Measurements from ENCODE around the gene CLASP1.

Gene CLASP1

GRCh38 chr2:121545257-121545656 lies 104.0 kb downstream of the CLASP1 start:
- H3K9me3 ChIP-seq (ENCODE audit: control insufficient read depth, low read length), result no peaks in the 10 kb centered on the region
- no peaks in the 10 kb centered on the region for H3K4me1 ChIP-seq (ENCODE audit: control insufficient read depth, insufficient read depth, low read length)
- no peak overlapping the region for H3K9ac ChIP-seq (ENCODE audit: low read length)
- no peak overlapping the region for H3K4me3 ChIP-seq (ENCODE audit: low read length)
- H3K36me3 ChIP-seq (ENCODE audit: control insufficient read depth, insufficient read depth, low read length), result no peaks in the 10 kb centered on the region
- no peaks in the 10 kb centered on the region for H3K27me3 ChIP-seq (ENCODE audit: control insufficient read depth, insufficient read depth, low read length)

GRCh38 chr2:121541495-121541894 lies 107.8 kb downstream of the CLASP1 start:
- H3K4me3 ChIP-seq (ENCODE audit: low read length), result no peak overlapping the region
- no peaks in the 10 kb centered on the region for H3K27me3 ChIP-seq (ENCODE audit: control insufficient read depth, insufficient read depth, low read length)
- H3K9ac ChIP-seq (ENCODE audit: low read length), result no peak overlapping the region
- peaks cover 7% of the 10 kb centered on the region for H3K4me1 ChIP-seq (ENCODE audit: control insufficient read depth, insufficient read depth, low read length)
- no peaks in the 10 kb centered on the region for H3K9me3 ChIP-seq (ENCODE audit: control insufficient read depth, low read length)
- no peaks in the 10 kb centered on the region for H3K36me3 ChIP-seq (ENCODE audit: control insufficient read depth, insufficient read depth, low read length)

GRCh38 chr2:121539750-121540469 lies 109.4 kb downstream of the CLASP1 start:
- no peak overlapping the region for H3K4me3 ChIP-seq (ENCODE audit: low read length)
- H3K4me1 ChIP-seq (ENCODE audit: control insufficient read depth, insufficient read depth, low read length), result peaks cover 7% of the 10 kb centered on the region
- H3K9me3 ChIP-seq (ENCODE audit: control insufficient read depth, low read length), result no peaks in the 10 kb centered on the region

GRCh38 chr2:121536850-121537557 lies 112.3 kb downstream of the CLASP1 start:
- H3K9ac ChIP-seq (ENCODE audit: low read length), result no peak overlapping the region
- H3K36me3 ChIP-seq (ENCODE audit: control insufficient read depth, insufficient read depth, low read length), result no peaks in the 10 kb centered on the region
- H3K4me1 ChIP-seq (ENCODE audit: control insufficient read depth, insufficient read depth, low read length), result peaks cover 7% of the 10 kb centered on the region
- H3K27me3 ChIP-seq (ENCODE audit: control insufficient read depth, insufficient read depth, low read length), result no peaks in the 10 kb centered on the region
- no peak overlapping the region for H3K4me3 ChIP-seq (ENCODE audit: low read length)
- no peaks in the 10 kb centered on the region for H3K9me3 ChIP-seq (ENCODE audit: control insufficient read depth, low read length)

More at GRCh38 chr2:121539750-121540469, 109.4 kb downstream of the CLASP1 start:
- no peaks in the 10 kb centered on the region for H3K36me3 ChIP-seq (ENCODE audit: control insufficient read depth, insufficient read depth, low read length)
- no peak overlapping the region for H3K9ac ChIP-seq (ENCODE audit: low read length)
- H3K27me3 ChIP-seq (ENCODE audit: control insufficient read depth, insufficient read depth, low read length), result no peaks in the 10 kb centered on the region

- Histone ChIP-seq H3K36me3 (ENCODE audit: control insufficient read depth, insufficient read depth, low read length) (no peaks in the 10 kb centered on the region), H3K9me3 (ENCODE audit: control insufficient read depth, low read length) (no peaks in the 10 kb centered on the region), H3K27me3 (ENCODE audit: control insufficient read depth, insufficient read depth, low read length) (no peaks in the 10 kb centered on the region), H3K4me3 (ENCODE audit: low read length) (no peak overlapping the region), H3K9ac (ENCODE audit: low read length) (no peak overlapping the region), H3K4me1 (ENCODE audit: control insufficient read depth, insufficient read depth, low read length) (peaks cover 7% of the 10 kb centered on the region)
These were observed 112.9 kb downstream of the CLASP1 start for GRCh38 chr2:121536347-121536746.

GRCh38 chr2:121534007-121534406 lies 115.3 kb downstream of the CLASP1 start:
- no peaks in the 10 kb centered on the region for H3K9me3 ChIP-seq (ENCODE audit: control insufficient read depth, low read length)
- H3K4me3 ChIP-seq (ENCODE audit: low read length), result no peak overlapping the region
- H3K36me3 ChIP-seq (ENCODE audit: control insufficient read depth, insufficient read depth, low read length), result no peaks in the 10 kb centered on the region
- no peaks in the 10 kb centered on the region for H3K27me3 ChIP-seq (ENCODE audit: control insufficient read depth, insufficient read depth, low read length)
- H3K4me1 ChIP-seq (ENCODE audit: control insufficient read depth, insufficient read depth, low read length), result no peaks in the 10 kb centered on the region
- H3K9ac ChIP-seq (ENCODE audit: low read length), result no peak overlapping the region

GRCh38 chr2:121532894-121533293 lies 116.4 kb downstream of the CLASP1 start:
- no peaks in the 10 kb centered on the region for H3K9me3 ChIP-seq (ENCODE audit: control insufficient read depth, low read length)
- H3K36me3 ChIP-seq (ENCODE audit: control insufficient read depth, insufficient read depth, low read length), result no peaks in the 10 kb centered on the region
- no peak overlapping the region for H3K9ac ChIP-seq (ENCODE audit: low read length)
- no peaks in the 10 kb centered on the region for H3K27me3 ChIP-seq (ENCODE audit: control insufficient read depth, insufficient read depth, low read length)
- H3K4me3 ChIP-seq (ENCODE audit: low read length), result no peak overlapping the region
- no peaks in the 10 kb centered on the region for H3K4me1 ChIP-seq (ENCODE audit: control insufficient read depth, insufficient read depth, low read length)

- Histone ChIP-seq H3K4me1 (ENCODE audit: control insufficient read depth, insufficient read depth, low read length) (no peaks in the 10 kb centered on the region), H3K9ac (ENCODE audit: low read length) (no peak overlapping the region), H3K4me3 (ENCODE audit: low read length) (no peak overlapping the region), H3K27me3 (ENCODE audit: control insufficient read depth, insufficient read depth, low read length) (no peaks in the 10 kb centered on the region), H3K9me3 (ENCODE audit: control insufficient read depth, low read length) (no peaks in the 10 kb centered on the region), H3K36me3 (ENCODE audit: control insufficient read depth, insufficient read depth, low read length) (no peaks in the 10 kb centered on the region)
These were observed 116.9 kb downstream of the CLASP1 start for GRCh38 chr2:121532347-121532766.

- Histone ChIP-seq H3K9ac (ENCODE audit: low read length) (peak overlapping the region; percentile 84), H3K4me1 (ENCODE audit: control insufficient read depth, insufficient read depth, low read length) (no peaks in the 10 kb centered on the region), H3K4me3 (ENCODE audit: low read length) (peak overlapping the region; percentile 0), H3K27me3 (ENCODE audit: control insufficient read depth, insufficient read depth, low read length) (no peaks in the 10 kb centered on the region), H3K36me3 (ENCODE audit: control insufficient read depth, insufficient read depth, low read length) (no peaks in the 10 kb centered on the region), H3K9me3 (ENCODE audit: control insufficient read depth, low read length) (no peaks in the 10 kb centered on the region)
These were observed 119.0 kb downstream of the CLASP1 start for GRCh38 chr2:121530212-121530705.

GRCh38 chr2:121529439-121530211 lies 119.6 kb downstream of the CLASP1 start:
- peak overlapping the region; percentile 84 for H3K9ac ChIP-seq (ENCODE audit: low read length)
- H3K4me3 ChIP-seq (ENCODE audit: low read length), result peak overlapping the region; percentile 0
- no peaks in the 10 kb centered on the region for H3K27me3 ChIP-seq (ENCODE audit: control insufficient read depth, insufficient read depth, low read length)
- no peaks in the 10 kb centered on the region for H3K9me3 ChIP-seq (ENCODE audit: control insufficient read depth, low read length)
- no peaks in the 10 kb centered on the region for H3K4me1 ChIP-seq (ENCODE audit: control insufficient read depth, insufficient read depth, low read length)
- H3K36me3 ChIP-seq (ENCODE audit: control insufficient read depth, insufficient read depth, low read length), result no peaks in the 10 kb centered on the region

- no peaks in the 10 kb centered on the region for H3K36me3 ChIP-seq (ENCODE audit: control insufficient read depth, insufficient read depth, low read length)
- H3K4me1 ChIP-seq (ENCODE audit: control insufficient read depth, insufficient read depth, low read length), result no peaks in the 10 kb centered on the region
- H3K9me3 ChIP-seq (ENCODE audit: control insufficient read depth, low read length), result no peaks in the 10 kb centered on the region
- H3K4me3 ChIP-seq (ENCODE audit: low read length), result no peak overlapping the region
- H3K27me3 ChIP-seq (ENCODE audit: control insufficient read depth, insufficient read depth, low read length), result no peaks in the 10 kb centered on the region
- no peak overlapping the region for H3K9ac ChIP-seq (ENCODE audit: low read length)
These were observed 122.1 kb downstream of the CLASP1 start for GRCh38 chr2:121527009-121527682.

All from mucosa of stomach (tissue), 1 donor.